ENCODE data around the gene ZNF710.
"Not testable (repeated sequence)": the region's sequence is repeated elsewhere in the genome, so short reads cannot be mapped to it uniquely, and the experiment has no call there.

Gene ZNF710

GRCh38 chr15:90101969-90102890, 101.1 kb downstream of the ZNF710 start, which contains the start of gene IDH2:
Gene IDH2 (minus strand): TSS chr15:90102468. CDS start chr15:90102390, 78 bp downstream.
- peak; percentile 44 for DNase-seq (ENCODE audit: low read depth, low spot score)

- no peak for DNase-seq (ENCODE audit: low read depth, low spot score)
These were observed 102.7 kb downstream of the ZNF710 start for GRCh38 chr15:90103701-90104329.

DNA sequence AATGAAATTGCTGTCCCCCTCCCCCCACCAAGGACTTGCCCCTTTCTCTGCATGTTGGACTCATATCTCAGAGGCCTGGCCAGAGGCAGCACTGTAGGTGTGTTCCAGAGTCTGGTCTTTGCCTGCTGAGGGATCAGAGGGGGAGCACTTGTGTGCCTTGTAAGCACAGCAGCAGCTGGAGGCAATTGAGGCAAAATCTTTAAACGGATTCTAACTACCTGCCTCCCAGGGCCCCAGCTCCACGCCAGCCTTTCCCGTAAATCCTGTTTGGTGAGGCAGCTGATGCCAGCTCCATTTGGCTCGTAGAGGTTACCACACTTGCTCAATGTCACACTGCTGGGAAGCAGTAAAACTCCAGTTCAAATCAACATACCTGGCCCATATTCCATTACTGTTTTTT, 103.4 kb downstream of the ZNF710 start:
- no peak for DNase-seq (ENCODE audit: low read depth, low spot score)

DNA sequence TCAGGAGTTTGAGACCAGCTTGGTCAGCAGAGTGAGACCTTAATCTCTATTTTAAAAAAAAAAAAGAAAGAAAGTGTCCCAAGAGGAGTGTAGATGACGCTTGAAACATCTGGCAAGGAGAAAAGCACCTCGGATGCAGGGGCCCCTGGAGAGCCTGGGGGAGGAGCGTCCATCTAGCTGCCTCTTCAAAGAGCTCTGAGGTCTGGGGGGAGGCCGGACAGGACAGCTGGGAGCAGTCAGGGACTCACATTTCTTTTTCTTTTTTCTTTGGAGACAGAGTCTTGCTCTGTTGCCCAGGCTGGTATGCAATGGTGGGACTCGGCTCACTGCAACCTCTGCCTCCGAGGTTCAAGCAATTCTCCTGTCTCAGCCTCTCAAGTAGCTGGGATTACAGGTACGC, 104.4 kb downstream of the ZNF710 start:
- no peak for DNase-seq (ENCODE audit: low read depth, low spot score)

DNA sequence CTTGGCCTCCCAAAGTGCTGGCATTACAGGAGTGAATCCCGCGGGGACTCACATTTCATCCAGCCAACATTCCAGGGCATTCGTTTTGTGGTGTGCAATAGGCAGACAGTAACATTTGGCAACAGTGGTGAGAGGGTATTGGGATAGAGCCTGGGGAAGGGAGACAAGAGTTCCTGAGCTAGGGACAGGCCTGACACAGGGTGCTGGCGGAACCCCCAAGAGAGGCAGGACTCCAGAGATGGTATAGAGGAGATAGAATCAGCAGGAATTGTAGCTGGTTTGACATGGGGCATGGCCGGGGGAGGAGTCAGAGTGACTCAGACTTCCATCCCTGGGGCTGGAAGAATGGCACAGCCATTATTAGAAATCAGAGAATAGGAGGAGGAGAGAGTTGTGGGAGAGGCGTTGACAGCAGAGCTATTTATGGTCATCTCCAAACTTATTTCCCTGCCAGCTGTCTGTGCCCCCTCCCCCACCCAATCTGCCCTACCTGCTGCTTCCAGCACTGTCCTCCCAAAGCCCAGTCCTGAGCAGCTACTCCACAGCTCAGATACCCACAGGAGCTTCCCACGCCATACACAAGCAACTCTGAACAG, 105.5 kb downstream of the ZNF710 start:
- no peak for DNase-seq (ENCODE audit: low read depth, low spot score)

GRCh38 chr15:90108038-90108437, 106.9 kb downstream of the ZNF710 start:
- not testable (repeated sequence) for DNase-seq (ENCODE audit: low read depth, low spot score)

GRCh38 chr15:90109163-90109751, 108.1 kb downstream of the ZNF710 start:
- DNase-seq (ENCODE audit: low read depth, low spot score): not testable (repeated sequence)

- DNase-seq (ENCODE audit: low read depth, low spot score): no peak
These were observed 112.0 kb downstream of the ZNF710 start for GRCh38 chr15:90113166-90113565.

- no peak for DNase-seq (ENCODE audit: low read depth, low spot score)
These were observed 113.4 kb downstream of the ZNF710 start for GRCh38 chr15:90114451-90114901.

- no peak for DNase-seq (ENCODE audit: low read depth, low spot score)
These were observed 114.7 kb downstream of the ZNF710 start for GRCh38 chr15:90115783-90116182.

GRCh38 chr15:90119367-90119766, 118.2 kb downstream of the ZNF710 start:
- DNase-seq (ENCODE audit: low read depth, low spot score): no peak

DNA sequence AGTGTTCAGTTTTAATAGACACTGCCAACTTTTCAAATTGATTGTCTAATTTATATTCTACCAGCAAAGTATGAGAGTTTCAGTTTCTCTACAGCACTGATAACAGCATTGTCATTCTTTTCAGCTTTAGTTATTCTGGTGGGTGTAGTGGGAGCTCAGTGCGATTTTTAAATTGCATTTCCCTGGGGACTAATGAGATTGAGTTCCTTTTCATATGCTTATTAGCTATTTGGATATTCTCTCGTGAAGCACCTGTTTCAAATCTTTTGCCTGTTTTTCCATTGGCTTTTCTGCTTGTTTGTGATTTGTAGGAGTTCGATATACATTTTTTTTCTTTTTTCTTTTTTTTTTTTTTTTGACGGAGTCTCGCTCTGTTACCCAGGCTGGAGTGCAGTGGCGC, 120.0 kb downstream of the ZNF710 start:
- no peak for DNase-seq (ENCODE audit: low read depth, low spot score)

GRCh38 chr15:90124507-90124906, 123.4 kb downstream of the ZNF710 start:
- no peak for DNase-seq (ENCODE audit: low read depth, low spot score)

GRCh38 chr15:90126022-90126421, 124.9 kb downstream of the ZNF710 start:
- no peak for DNase-seq (ENCODE audit: low read depth, low spot score)

DNA sequence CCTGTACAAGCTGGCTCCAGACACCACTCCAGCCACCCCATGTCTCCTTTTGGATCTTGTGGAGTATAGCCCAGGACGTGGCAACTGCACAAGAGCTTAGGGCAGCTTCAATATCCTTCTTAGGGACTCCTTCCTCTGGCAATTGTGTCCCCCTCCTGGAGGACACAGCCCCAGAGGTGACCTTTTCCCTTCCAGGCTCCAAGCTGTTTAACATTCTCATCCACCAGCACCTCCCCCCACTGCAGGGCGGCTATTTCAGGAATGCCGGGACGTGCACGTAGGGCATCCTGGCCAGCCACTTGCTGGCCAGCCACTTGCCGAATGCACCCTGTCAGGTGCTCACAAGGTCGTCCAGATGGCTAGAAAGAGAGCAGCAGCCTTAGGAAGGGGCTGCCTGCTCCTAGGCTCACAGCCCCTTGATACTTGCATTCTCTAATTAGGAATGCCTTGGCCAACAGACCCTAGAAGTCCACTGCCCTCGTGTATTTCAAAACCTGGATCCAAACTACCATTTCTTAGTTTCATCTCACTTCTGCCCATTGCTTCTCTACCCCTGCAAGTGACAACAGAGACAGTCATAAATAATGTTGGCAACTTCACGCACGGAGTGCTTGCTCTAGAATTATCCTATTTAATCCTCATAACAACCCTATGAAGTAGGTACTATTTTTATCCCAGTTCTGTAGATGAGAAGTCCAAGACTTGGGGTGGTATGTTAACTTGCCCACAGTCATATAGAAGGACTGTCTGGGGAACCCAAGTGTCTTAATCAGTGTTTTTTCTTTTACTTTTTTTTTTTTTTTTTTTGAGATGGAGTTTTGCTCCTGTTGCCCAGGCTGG, 125.7 kb downstream of the ZNF710 start:
- no peak for DNase-seq (ENCODE audit: low read depth, low spot score)

DNA sequence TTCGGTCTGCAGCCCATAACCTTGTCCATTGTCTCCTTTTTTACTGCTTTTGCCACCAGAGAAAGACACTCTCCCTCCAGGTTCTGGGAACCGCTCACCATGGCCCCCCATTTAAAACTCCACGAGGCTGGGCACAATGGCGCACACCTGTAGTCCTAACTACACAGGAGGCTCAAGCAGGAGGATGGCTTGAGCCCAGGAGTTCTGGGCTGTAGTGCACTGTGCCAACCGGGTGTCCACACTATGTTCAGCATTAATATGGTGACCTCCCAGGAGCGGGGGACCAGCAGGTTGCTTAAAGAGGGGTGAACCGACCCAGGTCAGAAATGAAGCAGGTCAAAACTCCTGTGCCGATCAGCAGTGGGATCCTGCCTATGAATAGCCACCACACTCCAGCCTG, 129.2 kb downstream of the ZNF710 start:
- DNase-seq (ENCODE audit: low read depth, low spot score): no peak

Measured in activated naive CD8-positive, alpha-beta T cell treated with anti-CD3 and anti-CD28 coated beads, Interleukin-2, amount 50 U/mL, for 16 hours (primary cell).